Retinal pigment epithelial cell (primary cell): ENCODE measurements around the gene CDKN2B-AS1.

Source experiments
- DNase-seq: peaks from one replicate; pipeline ENCODE4 v3.0.0-alpha.2; 2010; ENCODE audit warnings: low read depth
- H3K4me3 ChIP-seq: 2 replicates; pipeline ENCODE4 v1.5.1; 2011; ENCODE audit warnings: mild to moderate bottlenecking, low read length, control low read depth, moderate library complexity
- CTCF ChIP-seq: conservative IDR thresholded peaks from 2 replicates; pipeline ENCODE4 v1.5.1; 2011; ENCODE audit warnings: low read depth, low read length, control low read depth, inconsistent platforms

CDKN2B-AS1 gene

GRCh38 chr9:22036866-22037626, 42.5 kb downstream of the CDKN2B-AS1 start:
- no peak overlapping the region for H3K4me3 ChIP-seq
- no peak for TF ChIP-seq CTCF
- DNase-seq: no peak

- no peak for DNase-seq
- peak; percentile 60 for TF ChIP-seq CTCF
- H3K4me3 ChIP-seq: no peak overlapping the region
Measured at GRCh38 chr9:22037954-22038690, 43.5 kb downstream of the CDKN2B-AS1 start.

GRCh38 chr9:22039258-22039657, 44.7 kb downstream of the CDKN2B-AS1 start:
- DNase-seq: no peak
- no peak for TF ChIP-seq CTCF
- H3K4me3 ChIP-seq: no peak overlapping the region

GRCh38 chr9:22040760-22041159, 46.2 kb downstream of the CDKN2B-AS1 start:
- no peak for TF ChIP-seq CTCF
- peak; percentile 39 for DNase-seq
- H3K4me3 ChIP-seq: no peak overlapping the region

- no peak for DNase-seq
- H3K4me3 ChIP-seq: no peak overlapping the region
- no peak for TF ChIP-seq CTCF
Measured at GRCh38 chr9:22041344-22041743, 46.8 kb downstream of the CDKN2B-AS1 start.

GRCh38 chr9:22041775-22042174, 47.2 kb downstream of the CDKN2B-AS1 start:
- DNase-seq: peak; percentile 97
- no peak overlapping the region for H3K4me3 ChIP-seq
- no peak for TF ChIP-seq CTCF

GRCh38 chr9:22043928-22044327, 49.3 kb downstream of the CDKN2B-AS1 start:
- no peak for DNase-seq
- H3K4me3 ChIP-seq: no peak overlapping the region
- no peak for TF ChIP-seq CTCF
